Mononuclear cell (primary cell): ENCODE results near the gene OR56B1. TPM values are rescaled to one million over a fixed set of nuclear protein-coding genes. Genes with fewer than 3 reads are reported as not detected.
"Not testable (repeated sequence)": the region's sequence is repeated elsewhere in the genome, so short reads cannot be mapped to it uniquely, and the experiment has no call there.

Experiments
- H3K27me3 ChIP-seq: 2 replicates; pipeline ENCODE4 v1.6.0; 2011; ENCODE audit warnings: low read length, control low read depth; ENCODE audit not compliant: insufficient read depth
- H3K4me1 ChIP-seq: 2 replicates; pipeline ENCODE4 v1.5.1; 2011; ENCODE audit warnings: mild to moderate bottlenecking, low read length, control low read depth; ENCODE audit not compliant: insufficient read depth
- H3K4me3 ChIP-seq: 2 replicates; pipeline ENCODE4 v1.5.1; 2011; ENCODE audit warnings: mild to moderate bottlenecking, low read length, moderate library complexity
- H3K9me3 ChIP-seq: 2 replicates; pipeline ENCODE4 v1.5.1; 2011; ENCODE audit warnings: low read depth, mild to moderate bottlenecking, control low read depth, low read length
- total RNA-seq: library from RNA; depleted of rRNA; stranded (reverse); fragments of >200 nt; gene quantifications from one replicate; pipeline ENCODE4 v1.2.3, GENCODE V29; 2012

The OR56B1 gene
- total RNA-seq, 1 donor = 0.42 TPM

- Histone ChIP-seq H3K27me3 (no peaks in the 10 kb centered on the region), H3K4me1 (no peaks in the 10 kb centered on the region), H3K4me3 (no peak overlapping the region), H3K9me3 (no peaks in the 10 kb centered on the region)
Measured at GRCh38 chr11:5712507-5712906, 23.7 kb upstream of the OR56B1 start.

DNA sequence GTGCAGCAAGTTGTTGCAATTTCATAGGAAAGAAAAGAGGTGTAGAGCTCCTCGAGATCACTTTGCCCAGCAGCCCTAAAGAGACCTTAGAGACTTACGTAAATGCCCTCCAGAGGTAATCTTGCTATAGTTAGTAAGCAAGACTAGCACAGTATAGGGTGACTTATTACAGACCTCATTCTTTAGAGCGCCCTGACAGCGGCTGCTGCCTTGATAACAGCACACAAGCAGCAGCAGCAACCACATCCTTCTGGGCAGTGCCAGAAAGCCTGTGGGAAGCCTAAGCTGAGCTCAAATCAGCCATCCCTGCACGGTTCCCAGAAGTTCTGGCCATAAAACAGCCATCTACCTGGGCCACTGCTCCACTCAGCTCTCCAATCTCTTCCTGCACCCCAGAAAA, 22.6 kb upstream of the OR56B1 start:
- Histone ChIP-seq H3K9me3 (no peaks in the 10 kb centered on the region), H3K4me1 (no peaks in the 10 kb centered on the region), H3K4me3 (no peak overlapping the region), H3K27me3 (no peaks in the 10 kb centered on the region)

DNA sequence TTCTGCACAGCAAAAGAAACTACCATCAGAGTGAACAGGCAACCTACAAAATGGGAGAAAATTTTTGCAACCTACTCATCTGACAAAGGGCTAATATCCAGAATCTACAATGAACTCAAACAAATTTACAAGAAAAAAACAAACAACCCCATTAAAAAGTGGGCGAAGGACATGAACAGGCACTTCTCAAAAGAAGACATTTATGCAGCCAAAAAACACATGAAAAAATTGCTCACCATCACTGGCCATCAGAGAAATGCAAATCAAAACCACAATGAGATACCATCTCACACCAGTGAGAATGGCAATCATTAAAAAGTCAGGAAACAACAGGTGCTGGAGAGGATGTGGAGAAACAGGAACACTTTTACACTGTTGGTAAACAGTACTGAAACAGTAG, 19.7 kb upstream of the OR56B1 start:
- not testable (repeated sequence) for H3K4me3 ChIP-seq, H3K9me3 ChIP-seq, H3K27me3 ChIP-seq, H3K4me1 ChIP-seq

DNA sequence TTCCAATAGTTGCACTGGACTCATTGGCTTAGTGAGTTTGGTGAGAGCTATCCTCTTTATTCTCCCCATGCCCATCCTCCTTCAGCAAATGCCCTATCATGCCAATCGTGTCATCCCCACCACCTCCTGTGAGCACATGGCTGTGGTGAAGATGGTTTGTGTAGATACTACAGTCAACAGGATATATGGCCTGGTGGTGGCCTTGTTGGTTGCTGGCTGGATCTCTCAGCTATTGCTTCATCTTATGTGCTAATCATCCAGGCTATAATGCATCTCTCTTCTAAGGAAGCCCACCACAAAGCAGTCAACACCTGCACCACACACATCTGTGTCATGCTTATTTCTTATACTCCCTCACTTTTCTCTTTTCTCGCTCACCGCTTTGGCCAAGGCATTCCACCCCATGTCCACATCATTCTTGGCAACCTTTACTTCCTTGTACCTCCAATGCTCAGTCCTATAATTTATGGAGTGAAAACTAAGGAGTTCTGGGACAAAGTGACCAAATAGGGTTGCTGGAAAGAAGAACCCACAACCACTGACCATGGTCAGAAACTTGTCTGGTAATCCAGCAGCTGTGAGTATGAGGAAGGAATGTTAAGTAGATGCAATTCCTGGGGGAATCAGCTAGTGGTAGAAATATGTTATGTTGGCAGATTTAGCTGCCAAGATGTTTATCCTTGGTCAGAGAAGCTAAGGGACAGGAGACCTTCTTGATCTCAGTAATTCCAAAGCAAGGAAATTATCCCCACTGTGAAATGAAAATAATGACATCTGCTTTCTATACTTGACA, 16.3 kb upstream of the OR56B1 start:
- Histone ChIP-seq H3K9me3 (no peaks in the 10 kb centered on the region), H3K27me3 (no peaks in the 10 kb centered on the region), H3K4me1 (no peaks in the 10 kb centered on the region), H3K4me3 (no peak overlapping the region)

DNA sequence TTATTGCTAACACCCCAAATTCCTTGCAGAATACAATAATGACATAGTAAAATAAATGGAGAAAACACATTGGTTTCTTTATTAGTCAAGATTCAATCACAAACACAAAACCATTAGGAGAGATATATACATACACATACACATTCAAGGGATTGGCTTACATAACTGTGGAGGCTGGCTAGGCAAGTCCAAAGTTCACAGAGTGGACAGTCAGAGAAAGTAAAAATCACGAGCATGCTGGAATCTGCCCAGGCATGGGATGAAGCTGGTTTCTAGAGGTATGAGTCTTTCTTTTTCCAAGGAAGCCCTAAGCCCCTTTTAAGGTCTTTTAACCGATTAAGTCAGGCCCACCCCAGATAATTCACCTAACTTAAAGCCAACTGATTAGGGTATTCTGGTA, 13.6 kb upstream of the OR56B1 start:
- H3K27me3 ChIP-seq = no peaks in the 10 kb centered on the region
- H3K4me1 ChIP-seq = no peaks in the 10 kb centered on the region
- H3K4me3 ChIP-seq = no peak overlapping the region
- no peaks in the 10 kb centered on the region for H3K9me3 ChIP-seq

DNA sequence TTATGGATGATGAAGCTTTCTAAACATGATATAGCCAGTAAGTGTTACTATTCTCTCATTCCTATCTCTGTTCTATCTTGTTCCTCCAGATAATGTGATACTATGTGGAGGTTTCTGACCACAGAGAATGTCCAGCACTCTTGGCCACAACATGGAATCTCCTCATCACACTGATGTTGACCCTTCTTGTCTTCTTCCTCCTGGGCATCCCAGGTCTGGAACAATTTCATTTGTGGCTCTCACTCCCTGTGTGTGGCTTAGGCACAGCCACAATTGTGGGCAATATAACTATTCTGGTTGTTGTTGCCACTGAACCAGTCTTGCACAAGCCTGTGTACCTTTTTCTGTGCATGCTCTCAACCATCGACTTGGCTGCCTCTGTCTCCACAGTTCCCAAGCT, 9.9 kb upstream of the OR56B1 start:
- Histone ChIP-seq H3K9me3 (no peaks in the 10 kb centered on the region), H3K27me3 (no peaks in the 10 kb centered on the region), H3K4me1 (no peaks in the 10 kb centered on the region), H3K4me3 (no peak overlapping the region)

GRCh38 chr11:5727691-5728090, 8.6 kb upstream of the OR56B1 start:
- Histone ChIP-seq H3K27me3 (no peaks in the 10 kb centered on the region), H3K4me3 (no peak overlapping the region), H3K9me3 (no peaks in the 10 kb centered on the region), H3K4me1 (no peaks in the 10 kb centered on the region)

- no peaks in the 10 kb centered on the region for H3K27me3 ChIP-seq
Measured at GRCh38 chr11:5737091-5737490, 843 bp downstream of the OR56B1 start.

GRCh38 chr11:5737670-5738392, 1.6 kb downstream of the OR56B1 start:
- no peaks in the 10 kb centered on the region for H3K4me1 ChIP-seq
- H3K4me3 ChIP-seq = no peak overlapping the region
- H3K27me3 ChIP-seq = no peaks in the 10 kb centered on the region
- H3K9me3 ChIP-seq = peaks cover 7% of the 10 kb centered on the region

More at GRCh38 chr11:5737091-5737490, 843 bp downstream of the OR56B1 start:
- Histone ChIP-seq H3K9me3 (peaks cover 7% of the 10 kb centered on the region), H3K4me3 (no peak overlapping the region), H3K4me1 (no peaks in the 10 kb centered on the region)

DNA sequence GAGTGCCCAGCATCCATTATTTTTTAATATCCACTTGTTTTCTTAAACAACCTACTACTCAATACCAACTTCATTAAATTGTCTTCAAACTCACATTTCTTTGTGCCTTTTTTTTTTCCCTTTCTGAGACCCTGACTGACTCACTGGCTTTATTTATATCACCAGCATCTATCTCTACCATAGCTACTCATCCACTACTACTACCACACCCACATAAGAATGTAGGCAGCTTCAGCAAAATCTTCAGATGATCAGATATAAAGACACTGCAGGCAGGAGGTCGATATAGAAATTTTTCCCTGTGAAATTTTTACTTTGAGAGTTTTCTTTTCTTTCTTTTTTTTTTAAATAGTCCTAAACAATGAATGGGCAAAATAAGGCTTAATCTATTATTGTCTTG, 2.2 kb downstream of the OR56B1 start:
- Histone ChIP-seq H3K27me3 (no peaks in the 10 kb centered on the region), H3K4me3 (no peak overlapping the region), H3K4me1 (no peaks in the 10 kb centered on the region), H3K9me3 (peaks cover 7% of the 10 kb centered on the region)

DNA sequence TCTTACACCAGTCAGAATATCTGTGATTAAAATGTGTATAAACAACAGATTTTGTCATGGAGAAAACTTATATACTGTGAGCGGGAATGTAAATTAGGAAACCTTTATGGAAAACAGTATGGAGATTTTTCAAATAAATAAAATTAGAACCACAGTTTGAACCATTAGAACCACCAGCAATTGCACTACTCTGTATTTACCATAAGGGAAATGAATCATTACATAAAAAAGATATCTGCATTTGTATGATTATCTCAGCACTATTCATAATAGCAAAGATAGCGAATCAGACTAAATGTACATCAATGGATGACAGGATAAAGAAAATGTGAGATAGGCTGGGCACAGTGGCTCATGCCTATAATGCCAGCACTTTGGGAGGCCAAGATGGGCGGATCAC, 10.4 kb downstream of the OR56B1 start:
- peaks cover 2% of the 10 kb centered on the region for H3K9me3 ChIP-seq

DNA sequence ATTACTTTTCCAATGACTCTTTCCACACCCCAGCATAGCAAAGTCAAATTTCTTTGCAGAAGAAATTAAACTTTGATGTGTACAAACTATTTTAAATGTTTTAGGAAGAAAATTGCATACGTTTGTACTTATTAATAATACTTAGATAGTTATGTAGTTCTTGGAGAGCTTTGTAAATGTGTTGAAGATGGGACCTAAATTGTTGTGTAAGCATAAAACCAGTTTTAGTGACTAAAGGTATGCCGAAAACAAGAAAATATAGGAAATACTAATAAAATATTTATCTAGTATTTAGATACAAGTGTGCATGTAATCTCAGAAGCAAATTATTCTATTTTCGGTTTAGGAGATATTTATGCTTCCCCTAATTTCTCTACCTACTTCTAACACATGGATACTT, 13.6 kb downstream of the OR56B1 start:
- H3K9me3 ChIP-seq = no peaks in the 10 kb centered on the region
- H3K4me1 ChIP-seq = no peaks in the 10 kb centered on the region
- no peaks in the 10 kb centered on the region for H3K27me3 ChIP-seq
- no peak overlapping the region for H3K4me3 ChIP-seq

More for the DNA sequence above, 10.4 kb downstream of the OR56B1 start:
- no peaks in the 10 kb centered on the region for H3K4me1 ChIP-seq
- no peaks in the 10 kb centered on the region for H3K27me3 ChIP-seq
- H3K4me3 ChIP-seq = no peak overlapping the region

DNA sequence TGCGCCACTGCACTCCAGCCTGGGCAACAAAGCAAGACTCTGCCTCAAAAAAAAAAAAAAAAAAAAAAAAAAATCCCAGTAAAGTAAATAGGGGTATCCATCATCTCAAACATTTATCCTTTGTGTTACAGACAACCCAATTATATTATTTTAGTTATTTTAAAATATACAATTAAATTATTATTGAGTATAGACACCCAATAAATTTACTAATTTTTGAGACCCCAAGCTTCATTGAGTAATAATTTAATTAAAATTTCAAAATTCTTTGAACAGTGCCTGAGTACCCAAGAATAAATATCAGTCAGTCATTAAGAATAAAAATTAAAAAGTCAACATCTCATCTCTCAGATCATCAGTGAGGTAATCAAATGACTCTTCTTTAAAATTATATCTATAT, 17.7 kb downstream of the OR56B1 start, which contains the start of gene OR52N4:
Gene OR52N4 (plus strand): TSS at position 301 of the 400 bp plus-strand sequence. CDS start 498 bp downstream, outside the sequence.
- Histone ChIP-seq H3K27me3 (no peaks in the 10 kb centered on the region), H3K4me3 (no peak within 1 kb of the TSS), H3K9me3 (no peaks in the 10 kb centered on the region), H3K4me1 (no peaks in the 10 kb centered on the region)

DNA sequence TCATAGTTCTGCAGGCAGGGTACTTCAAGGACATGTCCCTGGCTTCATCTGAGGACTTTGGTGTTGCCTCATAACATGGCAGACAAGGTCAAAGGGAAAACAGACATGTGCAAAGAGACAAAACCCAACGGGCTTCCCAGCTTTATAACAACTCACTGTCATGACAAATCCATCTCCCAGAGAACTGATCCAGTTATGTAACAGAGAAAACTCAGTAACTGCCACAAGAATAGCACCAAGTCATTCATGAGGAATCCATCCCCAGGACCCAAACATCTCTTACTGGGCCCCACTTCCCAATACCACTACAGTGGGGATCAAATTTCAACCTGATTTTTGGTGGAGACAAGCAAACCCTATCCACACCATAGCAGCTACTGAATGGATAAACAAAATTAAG, 30.8 kb downstream of the OR56B1 start:
- H3K9me3 ChIP-seq = no peaks in the 10 kb centered on the region
- no peaks in the 10 kb centered on the region for H3K4me1 ChIP-seq
- H3K27me3 ChIP-seq = no peaks in the 10 kb centered on the region
- no peak overlapping the region for H3K4me3 ChIP-seq

DNA sequence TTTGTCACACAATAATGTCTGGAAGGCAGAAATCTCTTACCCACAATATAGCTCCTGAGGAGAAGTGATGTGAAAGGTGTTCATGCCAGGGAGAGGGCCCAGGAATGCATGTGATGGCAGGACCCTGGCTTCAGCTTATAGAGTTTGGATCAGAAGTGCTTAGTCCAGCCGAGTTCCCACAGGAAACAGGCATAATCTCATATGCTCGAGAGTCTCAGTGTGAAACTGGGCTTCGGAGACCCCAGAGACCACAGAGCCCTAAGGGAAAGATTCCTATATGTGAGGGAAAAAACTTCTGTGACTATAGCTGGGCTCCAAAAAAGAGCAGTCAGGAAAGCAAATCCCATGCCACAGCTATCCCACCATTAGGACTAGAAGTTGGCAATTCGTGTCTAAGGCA, 47.0 kb downstream of the OR56B1 start, which contains the start of gene OR52N5:
Gene OR52N5 (minus strand): TSS at position 101 of the 400 bp plus-strand sequence. CDS start 4,721 bp downstream, outside the sequence.
- H3K9me3 ChIP-seq = no peaks in the 10 kb centered on the region
- no peak within 1 kb of the TSS for H3K4me3 ChIP-seq
- H3K27me3 ChIP-seq = no peaks in the 10 kb centered on the region
- no peaks in the 10 kb centered on the region for H3K4me1 ChIP-seq
